HG02870 (cell line): ENCODE measurements around the gene CHRNB4.
"Not testable (repeated sequence)": the region's sequence is repeated elsewhere in the genome, so short reads cannot be mapped to it uniquely, and the experiment has no call there.

Experiments
- ATAC-seq: cut with Tn5 transposase; IDR thresholded peaks from one replicate; pipeline ENCODE4 v1.9.1; 2021; ENCODE audit warnings: mild to moderate bottlenecking, moderate library complexity; ENCODE audit not compliant: unreplicated experiment

CHRNB4 gene, protein sequence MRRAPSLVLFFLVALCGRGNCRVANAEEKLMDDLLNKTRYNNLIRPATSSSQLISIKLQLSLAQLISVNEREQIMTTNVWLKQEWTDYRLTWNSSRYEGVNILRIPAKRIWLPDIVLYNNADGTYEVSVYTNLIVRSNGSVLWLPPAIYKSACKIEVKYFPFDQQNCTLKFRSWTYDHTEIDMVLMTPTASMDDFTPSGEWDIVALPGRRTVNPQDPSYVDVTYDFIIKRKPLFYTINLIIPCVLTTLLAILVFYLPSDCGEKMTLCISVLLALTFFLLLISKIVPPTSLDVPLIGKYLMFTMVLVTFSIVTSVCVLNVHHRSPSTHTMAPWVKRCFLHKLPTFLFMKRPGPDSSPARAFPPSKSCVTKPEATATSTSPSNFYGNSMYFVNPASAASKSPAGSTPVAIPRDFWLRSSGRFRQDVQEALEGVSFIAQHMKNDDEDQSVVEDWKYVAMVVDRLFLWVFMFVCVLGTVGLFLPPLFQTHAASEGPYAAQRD

DNA sequence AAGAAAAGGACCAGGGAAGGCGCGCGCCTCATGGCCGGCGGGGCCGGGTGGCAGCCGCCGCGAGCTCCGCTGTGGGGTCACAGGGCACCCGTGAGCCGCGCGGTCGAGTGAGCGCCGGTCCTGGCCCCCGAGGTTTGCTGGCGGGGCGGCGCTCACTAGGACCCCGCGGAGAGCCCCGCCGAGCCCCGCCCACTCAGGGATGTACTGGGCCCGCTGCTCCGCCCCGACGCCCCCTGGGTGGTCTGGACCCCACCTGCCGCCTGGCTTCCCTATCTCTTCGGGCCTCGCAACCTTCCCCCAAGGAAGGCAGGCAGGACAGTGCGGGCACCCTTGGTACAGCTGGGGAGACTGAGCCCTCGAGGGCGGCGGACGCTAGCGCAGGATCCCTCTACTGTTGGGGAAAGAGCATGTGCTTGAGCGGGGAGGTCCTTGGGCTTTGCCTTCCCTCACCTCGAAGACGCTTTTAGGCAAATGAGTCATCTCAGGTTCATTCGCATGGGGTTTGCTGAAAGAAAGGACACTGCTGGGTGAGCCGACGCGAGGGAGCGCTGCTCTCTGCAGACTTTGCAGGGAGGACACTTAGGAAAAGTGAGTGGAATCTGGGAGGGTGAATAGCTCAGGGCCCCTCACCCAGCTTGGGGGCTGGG, at the start of gene CHRNB4:
CHRNB4 (minus strand) TSS at position 109 of the 647 bp plus-strand sequence; CDS start at position 32, 77 bp downstream.
- no peak for ATAC-seq

DNA sequence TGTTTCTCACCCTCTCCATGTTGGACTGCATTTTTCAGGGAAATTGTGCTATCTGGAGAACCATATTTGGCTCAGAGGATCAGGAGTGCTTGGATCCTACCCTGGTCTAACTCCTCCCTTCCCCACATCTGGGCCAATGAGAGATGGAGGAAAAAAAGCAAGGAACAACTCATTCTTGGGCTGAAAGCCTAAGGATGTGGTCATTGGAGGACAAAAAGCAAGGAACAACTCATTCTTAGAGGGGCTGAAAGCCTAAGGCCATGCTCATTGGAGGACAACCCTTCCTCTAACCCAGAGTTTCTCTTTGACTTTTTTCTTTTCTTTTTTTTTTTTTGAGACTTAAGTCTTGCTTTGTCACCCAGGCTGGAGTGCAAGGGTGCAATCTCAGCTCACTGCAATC, 48.6 kb upstream of the CHRNB4 start:
- no peak for ATAC-seq

DNA sequence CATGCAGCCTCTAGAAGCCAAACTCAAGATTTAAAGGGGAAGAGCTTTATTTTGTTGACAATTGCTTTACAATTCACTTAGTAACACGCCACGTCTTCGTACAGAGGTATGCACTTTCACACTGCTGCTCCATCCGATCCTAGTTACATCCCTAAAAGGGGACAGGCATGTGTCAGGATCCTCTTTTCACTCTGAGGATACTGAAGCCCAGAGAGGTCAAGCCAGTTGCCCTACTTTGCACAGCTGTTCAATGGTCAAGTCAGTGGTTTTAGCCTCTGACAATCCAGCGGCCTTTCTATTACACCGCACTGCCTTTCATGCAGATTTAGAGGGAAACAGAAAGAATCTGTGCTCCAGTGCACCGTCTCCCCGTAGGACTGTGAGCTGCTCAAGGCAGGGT, 44.9 kb upstream of the CHRNB4 start:
- no peak for ATAC-seq

DNA sequence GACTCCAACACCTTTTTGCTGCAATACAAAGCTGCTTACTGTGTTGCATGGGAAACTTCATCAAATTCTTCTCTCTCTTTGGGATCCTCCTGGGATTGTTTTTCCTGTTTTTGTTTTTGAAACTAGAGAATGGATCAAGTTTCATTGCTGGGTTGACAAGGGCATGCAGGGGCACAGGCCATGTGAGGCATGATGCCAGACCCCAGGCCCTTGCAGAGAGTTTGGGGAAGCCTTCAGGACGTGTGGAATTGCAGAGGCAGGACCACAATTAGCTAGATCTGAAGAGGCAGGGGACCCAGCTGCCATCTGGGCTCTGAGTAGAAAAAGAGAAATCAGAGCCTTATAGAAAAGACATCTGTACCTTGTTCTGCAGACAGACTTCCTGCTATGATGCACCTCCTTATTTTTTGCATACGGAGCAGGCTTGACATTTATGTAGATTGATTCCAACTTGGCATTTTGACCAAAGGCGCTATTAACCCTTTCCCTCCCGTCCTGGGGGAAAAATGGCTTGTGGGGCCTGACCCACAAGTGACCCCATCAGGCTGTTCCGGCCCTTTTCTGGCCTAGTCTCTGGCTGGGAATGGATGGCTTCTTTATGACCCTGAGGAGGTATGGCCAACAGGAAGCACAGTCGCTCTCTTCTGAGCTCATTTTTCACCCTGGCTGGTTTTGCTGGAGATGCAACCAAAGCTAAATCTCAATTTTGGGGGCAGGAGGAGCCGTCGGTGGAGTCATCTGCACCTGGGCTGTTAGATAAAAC, 44.3 kb upstream of the CHRNB4 start:
- no peak for ATAC-seq

DNA sequence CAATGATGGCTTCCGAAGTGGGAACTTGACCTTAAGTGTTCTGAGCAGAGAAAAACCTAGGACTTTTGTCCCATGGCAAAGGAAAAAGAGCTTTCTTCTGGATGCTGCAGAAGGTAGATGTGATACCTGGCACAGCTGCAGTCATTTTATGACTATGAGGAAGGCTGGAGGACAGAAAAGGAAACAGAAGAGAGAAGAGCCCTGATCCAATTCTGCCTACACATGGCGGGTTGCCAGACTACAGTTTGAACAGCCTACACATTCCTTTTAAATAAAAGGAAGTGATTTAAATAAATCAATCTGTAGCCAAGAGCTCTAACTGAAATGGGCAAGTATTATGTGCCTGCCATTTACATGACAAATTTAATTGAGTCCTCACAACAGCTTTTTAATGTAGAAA, 43.6 kb upstream of the CHRNB4 start:
- no peak for ATAC-seq

DNA sequence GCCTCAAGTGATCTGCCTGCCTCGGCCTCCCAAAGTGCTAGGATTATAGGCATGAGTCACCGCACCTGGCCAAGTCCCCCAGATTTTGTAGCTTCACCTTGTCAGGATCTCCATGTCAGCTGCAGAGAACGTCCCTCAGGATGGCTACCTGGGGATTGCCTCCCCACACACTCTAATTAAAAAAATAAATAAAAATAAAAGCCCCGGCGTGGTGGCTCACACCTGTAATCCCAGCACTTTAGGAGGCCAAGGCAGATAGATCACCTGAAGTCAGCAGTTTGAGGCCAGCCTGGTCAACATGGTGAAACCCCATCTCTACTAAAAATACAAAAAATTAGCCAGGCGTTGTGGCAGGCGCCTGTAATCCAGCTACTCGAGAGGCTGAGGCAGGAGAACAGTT, 42.6 kb upstream of the CHRNB4 start:
- not testable (repeated sequence) for ATAC-seq

DNA sequence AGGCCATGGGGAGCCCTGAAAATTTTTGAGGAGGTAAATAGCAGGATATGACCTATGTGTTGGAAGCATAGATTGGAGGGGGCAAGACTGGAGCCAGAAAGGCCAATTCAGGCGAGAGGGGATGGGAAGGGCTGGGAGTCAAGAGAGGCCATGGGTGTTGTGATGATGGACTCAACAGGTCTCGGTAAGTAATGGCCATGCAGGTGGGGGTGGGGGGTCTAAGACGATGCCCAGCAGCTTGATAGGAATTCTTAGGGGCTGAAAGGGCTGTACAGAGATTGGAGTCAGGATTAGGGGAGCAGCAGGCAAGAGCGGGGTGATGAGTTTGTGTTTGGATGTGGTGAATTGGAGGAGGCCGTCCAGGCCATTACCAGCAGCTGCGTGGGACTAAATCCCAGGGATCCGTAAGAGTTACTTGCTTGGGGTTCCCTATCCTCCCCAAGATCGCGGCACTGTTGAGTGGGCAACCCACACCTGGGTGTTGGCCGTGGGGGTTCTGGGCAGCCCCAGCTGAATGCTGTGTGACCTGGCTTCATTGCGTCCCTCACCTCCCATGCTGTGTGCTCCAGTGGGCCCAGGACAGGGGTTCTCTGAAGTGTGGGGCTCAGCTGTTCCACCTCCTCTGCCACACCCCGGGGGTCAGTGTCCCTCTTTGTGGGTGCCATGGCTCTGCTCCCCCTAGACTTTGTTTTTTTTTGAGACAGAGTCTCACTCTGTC, 41.8 kb upstream of the CHRNB4 start:
- ATAC-seq: no peak

DNA sequence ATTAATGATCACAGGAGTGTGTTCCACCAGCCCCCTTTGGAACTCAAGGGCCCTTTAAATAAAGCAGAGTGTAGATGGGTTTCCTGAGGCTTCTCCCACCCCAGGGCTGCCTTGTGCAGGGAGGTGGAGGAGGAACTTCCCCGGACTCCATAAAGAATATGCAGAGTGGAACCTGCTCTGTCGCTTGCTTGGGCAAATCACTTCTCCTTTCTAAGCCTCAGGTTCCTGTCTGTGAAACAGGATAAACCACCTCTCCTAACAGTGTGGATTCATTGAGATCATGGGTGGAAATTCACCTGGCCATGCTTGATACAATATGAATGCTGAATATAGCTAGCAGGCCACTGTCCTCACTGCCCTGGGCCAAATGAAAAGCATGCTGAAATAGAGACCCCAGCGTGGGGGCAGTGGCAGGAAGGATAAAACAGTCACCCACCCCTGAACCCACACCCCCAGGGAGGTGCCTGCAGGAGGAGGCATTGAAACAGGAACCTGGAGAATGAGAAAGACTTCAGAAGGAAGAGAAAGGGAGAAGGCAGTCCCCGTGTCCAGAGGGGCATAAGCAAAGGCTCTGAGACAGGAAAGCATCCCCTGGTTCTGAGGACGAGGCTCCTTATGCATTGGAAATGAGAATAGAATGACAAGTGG, 41.1 kb upstream of the CHRNB4 start:
- no peak for ATAC-seq

DNA sequence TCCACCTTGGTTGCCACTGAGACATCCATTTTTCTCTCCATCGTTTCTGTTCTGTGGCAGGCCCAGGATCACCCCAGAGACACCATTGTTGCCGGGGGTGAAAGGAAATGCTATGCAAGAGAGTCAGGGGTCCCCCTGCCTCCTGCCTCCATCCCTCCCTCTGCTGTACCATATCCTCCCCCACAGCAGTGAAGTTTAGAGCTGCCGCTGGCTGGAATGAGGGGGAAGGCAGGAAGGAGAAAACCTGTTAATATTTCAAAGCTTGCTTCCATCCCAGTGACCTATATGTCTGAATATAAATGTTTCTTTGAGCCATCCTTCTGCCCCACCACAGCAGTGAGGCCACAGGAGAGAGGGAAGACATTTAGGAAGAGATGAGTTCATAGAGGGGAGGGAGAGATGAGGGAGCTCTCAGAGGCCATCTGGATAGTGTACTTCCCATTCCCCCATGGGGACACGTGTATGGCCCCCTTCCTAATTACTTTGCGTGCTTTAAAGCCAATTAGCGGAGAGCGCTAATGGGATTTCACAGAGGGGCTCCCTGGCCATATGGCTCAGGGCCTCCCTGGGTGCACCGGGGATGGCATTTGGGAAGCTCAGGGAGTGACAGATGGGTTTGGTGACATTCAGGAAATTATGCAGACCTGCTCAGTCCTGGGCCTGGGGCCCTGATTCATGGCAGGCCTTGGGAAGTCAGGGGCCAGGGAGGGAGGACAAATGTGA, 40.4 kb upstream of the CHRNB4 start:
- no peak for ATAC-seq

DNA sequence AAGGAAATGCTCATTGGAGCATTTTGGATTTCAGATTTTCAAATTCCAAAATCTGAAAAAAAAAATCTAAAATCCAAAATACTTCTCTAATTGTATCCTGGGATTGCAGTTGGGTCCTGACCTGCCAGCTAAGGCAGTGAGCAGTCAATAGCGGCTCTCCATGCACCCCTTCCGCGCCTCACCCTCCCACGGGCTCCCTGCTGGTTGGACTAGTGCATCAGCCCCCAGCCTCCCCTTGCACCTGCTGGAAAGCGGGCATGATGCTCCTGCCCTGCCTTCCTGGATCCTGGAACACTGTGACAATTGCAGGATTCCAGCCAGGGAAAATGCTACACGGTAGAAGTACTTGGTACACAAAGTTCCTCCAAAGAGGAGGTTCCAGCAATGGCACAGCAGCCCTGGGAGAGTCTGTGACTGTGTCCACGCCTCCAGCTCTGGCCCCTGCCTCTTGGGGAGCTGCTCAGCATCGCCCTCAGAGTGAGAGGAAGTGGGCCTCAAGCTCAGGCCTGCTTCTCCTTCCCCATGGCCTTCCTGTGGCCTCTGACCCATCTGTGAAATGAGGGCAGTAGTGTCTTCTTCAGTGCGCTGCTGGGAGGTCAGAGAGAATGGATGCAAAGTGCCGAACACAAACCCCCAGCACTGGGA, 39.5 kb upstream of the CHRNB4 start:
- ATAC-seq: no peak

DNA sequence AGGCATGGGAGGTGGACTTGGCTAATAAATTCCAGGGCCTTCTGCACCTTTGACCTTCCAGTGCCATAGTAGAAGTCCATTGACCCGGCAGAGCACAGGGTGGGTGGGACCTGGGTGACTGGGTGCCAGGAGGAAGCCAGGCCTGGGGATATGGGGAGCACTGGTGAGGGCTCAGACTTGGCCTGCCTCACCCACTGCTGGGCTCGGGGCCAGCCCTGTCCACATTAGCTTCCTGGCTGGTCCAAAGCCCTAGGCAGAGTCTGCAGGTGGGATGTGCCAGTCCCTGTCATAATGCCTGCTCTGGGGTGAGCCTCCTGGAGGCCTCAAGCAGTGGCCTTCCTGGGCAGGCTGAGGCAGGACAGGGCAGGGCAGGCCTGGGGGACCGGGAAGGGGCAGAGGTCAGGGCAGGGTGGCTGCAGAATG, 38.1 kb upstream of the CHRNB4 start:
- ATAC-seq: no peak

DNA sequence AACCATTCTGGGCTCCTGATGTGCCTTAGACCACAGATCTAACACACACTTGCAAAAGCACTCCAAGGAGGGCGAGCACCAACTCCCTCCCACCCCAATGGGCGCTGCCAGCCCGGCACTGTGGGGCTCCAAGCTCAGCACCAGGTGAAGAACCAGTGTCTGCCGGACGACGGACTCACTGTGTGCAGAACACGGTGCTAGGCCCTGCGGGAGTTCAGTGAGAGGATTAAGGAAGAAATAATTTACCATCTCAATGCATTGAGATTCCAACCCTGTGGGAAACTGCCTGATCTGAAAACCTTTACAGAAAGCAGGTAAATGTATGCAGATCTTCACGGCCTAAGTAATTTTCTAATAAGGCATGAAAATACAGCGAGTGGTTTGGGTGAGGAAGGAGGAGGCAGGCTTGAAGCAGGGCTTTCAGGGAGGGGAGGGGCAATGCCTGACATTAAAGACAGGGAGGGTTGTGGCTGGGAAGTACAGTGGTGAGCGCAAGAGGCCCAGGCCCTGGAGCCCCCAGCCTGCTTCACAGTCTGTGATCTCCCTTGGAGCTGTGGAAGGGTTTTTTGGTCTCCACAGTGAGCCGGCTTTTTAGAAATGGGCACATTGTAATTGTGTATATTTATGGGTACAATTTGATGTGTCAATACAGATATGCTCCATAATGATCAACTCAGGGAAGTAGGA, 35.6 kb upstream of the CHRNB4 start:
- no peak for ATAC-seq

DNA sequence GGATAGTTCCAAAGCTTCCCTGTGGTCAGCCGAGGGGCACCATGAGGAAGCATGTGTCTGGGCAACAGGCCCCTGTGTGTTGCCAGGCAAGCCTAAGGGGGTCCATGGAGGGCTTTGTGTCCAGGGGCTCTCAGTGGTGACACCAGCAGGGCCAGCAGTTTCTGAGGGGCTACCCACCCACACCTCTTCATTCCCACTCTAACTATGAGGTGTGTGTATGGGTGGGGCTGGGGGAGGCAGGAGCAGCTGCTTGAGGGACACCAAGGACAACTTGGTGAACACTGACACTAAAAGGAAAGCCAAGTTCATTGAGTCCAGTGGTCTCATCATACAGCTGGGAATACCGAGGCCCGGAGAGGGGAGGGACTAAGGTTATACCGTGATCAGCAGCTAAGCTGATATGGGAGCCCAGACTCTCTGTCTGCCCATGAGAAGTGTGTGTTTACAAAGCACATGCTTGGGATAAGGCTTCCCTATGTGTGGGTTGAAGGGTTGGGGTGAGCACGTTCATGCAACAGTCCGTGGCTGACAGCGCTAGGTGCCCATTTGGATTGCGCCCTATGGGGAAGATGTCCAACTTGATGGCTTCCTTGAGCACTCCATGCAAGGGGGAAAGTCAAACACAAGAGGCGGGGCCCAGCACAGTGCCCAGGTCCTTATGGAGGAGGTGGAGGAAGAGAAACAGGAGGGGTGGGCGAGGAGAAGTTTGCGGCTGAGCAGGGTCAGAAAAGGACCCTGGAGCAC, 34.8 kb upstream of the CHRNB4 start:
- no peak for ATAC-seq

DNA sequence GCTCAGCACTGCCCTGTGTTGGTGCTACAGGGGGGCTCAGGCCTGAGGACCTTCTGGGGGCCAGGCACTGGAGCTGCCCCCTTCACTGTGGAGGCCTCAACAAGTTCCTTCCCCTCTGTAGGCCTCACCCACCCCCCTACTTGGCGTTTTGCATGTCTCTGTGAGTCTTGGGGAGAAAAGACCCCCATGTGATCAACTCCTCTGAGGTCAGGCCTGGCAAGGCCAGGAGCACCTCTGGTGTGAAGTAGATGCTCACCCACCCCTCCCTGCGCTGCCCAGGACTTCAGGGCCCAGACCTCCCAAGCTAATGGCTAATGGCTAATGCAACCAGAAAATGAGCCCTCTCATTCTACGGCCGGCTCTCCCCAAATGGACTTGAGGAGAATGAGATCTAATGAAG, 34.2 kb upstream of the CHRNB4 start:
- no peak for ATAC-seq

DNA sequence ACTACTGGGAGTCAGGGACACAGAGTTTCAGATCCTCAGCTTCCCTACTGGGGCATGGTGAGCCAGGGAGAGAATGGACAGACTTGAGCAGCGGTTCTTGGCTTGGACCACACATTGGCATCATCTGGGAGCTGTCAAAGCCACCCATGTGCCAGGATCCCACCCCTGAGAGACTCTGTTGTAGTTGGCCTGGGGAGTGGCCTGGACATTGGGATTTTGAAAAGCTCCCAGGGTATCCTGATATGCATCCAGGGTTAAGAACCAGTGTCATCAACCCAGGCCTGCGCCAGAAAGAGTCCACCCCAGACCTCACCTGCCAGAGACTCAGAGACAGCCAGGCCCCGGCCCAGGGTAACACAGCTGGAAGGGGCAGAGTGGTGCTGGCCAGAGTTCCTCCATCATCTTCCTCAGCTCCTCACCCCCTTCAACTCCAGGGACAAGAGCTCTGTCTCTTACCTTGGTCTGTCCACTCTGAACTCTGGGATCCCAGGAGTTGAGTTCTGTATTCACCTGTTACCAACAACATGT, 33.0 kb upstream of the CHRNB4 start:
- ATAC-seq: no peak

DNA sequence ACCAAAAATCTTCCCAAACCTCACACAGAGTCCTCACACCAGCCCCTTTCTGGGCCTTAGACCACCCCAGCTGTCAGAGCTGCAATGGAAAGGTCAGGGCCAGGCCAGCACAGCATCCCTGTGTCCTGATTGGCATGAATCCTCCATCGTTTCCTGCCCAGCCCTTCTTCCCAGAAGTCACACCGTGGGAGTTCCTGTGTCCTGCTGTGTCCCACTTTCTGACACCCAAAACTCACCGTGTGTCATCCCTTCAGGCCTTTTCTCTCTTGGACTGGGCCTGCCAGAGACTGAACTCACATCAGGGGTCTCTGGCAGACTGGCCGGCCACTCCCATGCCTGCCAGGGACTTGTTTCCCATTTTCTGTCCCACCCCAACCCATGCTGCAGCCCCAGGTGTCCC, 32.5 kb upstream of the CHRNB4 start:
- ATAC-seq: no peak

DNA sequence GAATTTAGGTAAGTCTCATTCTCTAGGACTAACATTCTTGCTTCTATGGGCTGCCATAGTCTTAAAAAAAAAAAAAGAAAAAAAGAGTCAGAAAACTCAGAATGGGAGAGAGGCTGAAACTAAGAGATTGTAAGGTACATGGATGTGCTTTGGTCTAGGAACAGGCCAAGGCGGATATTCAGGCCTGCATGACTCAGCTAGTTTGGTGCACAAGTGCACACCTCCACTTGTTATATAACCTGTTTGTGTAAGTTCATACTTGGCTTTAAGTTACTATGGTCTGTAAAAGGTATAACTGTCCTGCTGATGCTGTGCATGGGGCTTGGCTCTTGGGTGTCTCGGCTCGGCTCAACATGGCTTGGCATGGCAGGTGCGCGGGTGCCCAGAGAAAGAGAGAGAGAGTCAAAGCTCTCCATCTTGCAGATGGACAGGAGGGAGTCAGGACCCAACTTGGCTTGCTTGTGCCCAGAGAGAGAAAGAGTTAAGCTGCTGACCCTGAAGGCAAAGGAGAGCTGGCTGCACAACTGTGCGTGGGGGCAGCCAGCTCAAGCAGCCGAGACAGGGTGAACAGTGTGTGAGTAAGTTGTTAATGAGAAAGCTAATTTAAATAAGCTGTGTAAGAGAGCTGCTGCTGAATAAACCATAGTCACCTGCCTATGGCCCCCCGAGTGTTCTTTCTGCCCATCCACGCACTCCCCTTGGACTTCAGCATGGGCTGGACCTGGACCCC, 31.4 kb upstream of the CHRNB4 start:
- no peak for ATAC-seq
